Muscle of arm (tissue), 12 donors: Measurements from ENCODE around the gene ZNF618. TPM values are rescaled to one million over a fixed set of nuclear protein-coding genes. Genes with fewer than 3 reads are reported as not detected.

Experiments used
- DNase-seq: peaks from one replicate; pipeline ENCODE4 v3.0.0-alpha.2; 2013
- polyA plus RNA-seq, 12 donors: library from polyadenylated mRNA; unstranded; fragments of 120-200 nt; gene quantifications; one replicate each; pipeline ENCODE4 v1.2.1, GENCODE V29; 2013; ENCODE audit not compliant: insufficient read length in 12 of 12

ZNF618 gene
- polyA plus RNA-seq, 12 donors = 11.6 to 22.5 (median 14.9) TPM; not detected in 1

DNA sequence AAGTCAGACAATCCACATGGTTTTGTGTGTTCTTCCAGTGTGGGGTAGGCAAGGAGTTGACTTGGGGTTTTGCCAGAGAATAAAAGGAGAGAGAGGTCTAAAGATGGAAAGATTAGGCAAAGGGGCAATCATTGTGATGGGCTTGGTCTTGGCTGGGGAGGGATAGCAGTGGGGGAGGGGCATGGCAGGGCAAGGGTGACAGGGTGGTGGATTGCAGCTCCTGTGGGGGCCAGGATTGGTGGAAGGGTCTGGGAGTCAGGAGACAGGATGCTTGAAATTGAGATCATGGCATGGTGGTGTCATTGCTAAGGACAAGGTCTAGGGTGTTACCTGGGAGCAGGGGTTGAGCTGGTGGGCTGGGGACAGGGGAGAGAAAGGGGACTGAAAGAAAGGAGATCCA lies 57.6 kb downstream of the ZNF618 start:
- no peak for DNase-seq

DNA sequence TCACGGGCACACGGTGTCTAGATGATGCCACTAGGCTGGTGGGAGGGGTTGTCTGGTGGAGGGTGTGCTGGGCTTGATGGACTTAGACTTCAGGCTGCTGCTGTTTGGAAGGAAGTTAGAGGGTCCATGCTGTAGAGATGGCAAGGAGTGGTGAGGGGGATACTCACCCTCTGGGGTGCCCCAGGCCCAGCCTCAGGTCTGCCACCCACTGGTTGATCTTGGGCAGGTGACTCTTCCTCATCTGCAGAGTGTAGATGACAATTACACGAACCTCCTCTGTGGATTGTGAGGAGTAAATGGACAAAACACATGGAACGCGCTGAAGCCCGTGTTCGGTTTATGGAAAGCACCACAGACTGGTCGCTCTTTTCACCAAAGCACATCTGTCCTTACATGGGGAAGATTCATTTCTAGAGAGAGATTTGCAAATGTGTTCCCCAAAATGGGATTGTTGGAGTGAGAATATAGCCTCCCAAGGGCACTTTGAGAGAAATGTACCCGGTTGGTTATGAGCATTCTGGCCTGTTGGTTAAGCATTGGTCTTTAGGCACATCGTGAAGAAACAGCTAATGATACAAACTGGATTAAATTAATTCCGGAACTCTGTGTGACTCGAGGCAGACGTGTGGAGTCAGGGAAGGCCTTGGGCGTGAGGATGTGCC lies 58.2 kb downstream of the ZNF618 start:
- no peak for DNase-seq

DNA sequence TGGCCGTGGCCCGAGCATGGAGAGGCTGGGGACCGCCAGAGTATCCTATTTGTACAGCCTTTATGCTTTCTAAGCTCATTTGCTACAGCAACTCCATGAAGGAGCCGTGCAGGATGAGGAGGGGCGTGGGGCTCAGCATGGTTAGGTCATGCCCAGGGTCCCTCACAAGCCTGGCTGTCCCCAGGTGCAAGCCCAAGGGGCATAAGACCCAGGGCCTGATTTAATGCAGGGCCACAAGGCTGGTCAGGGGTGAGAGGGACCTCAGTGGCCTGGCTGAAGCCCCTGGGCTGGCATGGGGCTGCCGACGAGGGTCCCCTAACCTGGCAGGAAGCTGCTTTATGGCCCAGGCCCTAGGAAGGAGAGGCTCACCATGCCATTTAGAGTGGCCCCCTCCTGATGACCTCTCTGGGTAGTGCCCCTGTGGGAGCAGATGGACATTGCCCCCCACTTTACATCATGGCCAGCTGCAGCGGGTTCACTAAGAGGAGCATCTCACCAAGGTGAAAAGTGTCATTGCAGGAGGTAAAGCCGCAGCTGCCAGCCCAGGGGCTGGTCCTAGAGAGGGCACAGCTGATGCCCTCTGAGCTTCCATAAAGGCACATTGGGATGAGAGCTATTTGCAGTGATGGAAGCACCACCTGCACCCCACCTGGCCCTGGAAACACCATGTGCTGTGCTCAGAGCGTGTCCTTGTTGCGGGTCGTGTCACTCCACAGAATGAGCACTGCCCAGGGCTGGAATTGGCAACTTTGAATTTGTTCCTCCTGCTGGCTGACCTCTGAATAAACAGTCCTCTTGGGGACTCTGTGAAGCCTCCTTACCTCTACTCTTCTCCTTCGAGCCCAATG lies 58.9 kb downstream of the ZNF618 start:
- no peak for DNase-seq

DNA sequence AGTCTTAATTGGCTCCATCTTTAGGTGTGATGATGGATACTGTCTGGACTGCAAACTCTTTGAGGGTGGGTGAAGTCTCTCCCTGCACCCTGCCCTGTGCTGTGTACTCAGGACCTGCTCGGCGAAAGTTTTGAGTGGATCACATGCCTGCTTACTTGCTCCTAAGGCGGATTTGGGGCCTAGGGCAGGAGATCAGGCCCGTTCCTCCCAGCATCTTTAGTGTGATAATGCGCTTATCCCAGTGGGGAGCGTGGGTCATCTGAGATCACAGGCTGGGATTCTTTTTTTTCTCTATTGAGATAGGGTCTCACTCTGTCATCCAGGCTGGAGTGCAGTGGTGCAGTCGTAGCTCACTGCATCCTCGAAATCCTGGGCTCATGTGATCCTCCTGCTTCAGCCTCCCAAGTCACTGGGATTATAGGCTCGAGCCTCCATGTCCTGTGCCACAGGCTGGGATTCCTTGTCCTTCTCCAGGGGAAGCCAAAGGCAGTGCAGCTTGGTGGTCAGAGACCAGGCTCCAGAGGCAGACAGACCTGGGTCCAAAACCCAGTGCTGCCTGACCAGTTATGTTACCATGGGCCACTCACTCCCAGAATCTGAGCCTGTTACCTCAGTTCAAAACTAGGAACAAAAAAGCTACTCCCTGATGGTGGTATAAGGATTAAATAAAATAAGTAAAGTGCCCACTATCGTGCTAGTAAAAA lies 59.7 kb downstream of the ZNF618 start:
- no peak for DNase-seq

DNA sequence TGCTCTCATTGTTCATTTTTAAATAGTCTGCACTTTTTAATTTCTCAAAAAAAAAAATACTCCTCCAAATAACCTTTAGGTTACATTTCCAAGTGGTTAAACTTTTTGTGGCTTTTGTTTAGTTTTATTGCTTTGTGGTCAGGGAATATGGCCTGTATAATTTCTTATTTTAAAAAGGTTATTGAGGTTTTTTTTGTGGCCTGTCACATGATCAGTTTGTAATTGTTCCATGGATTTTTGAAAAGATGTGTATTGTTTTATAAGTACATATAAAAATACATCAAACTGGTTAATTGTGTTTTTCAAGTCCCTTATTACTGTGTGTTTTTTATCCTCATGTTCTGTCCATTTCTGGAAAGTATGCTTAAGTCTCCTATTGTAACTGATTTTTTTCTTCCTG lies 64.0 kb downstream of the ZNF618 start:
- no peak for DNase-seq

DNA sequence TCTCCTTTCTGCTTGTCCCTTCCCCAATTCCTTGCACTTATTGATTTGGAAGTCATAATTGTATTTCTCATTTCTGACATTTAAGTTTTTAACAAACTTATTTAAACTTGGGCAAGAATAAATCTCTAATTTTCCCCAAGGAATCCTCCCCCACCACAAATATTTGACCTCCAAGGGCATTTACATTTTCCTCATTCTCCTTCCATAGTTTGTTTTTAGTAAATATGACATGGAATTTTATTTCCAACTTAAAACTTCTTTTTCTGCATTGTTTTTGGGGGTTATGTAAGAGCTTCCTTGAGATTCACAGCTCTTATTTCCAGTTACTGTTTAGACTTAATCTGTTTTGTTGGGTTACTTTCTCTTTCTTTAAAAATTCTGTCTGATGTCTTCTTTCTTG lies 64.9 kb downstream of the ZNF618 start:
- DNase-seq = no peak

DNA sequence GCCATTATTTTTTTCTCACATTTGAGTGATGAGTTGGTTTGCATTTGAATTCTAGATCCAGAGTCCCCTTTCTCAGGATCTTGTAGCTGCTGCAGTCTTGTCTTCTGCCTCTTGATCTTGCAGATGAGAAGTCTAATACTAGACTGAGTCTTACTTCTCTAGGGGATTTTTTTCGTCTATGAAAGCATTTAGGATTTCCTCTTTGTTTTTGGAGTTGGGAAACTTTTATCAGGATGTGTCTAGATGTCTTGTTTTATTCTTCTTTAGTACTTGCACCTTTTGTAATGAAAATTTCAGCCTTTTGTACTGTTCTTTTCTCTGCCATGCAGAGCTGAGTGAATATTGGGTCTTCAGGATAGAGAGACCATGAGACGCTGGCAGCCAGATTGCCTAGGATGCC lies 65.4 kb downstream of the ZNF618 start:
- no peak for DNase-seq

DNA sequence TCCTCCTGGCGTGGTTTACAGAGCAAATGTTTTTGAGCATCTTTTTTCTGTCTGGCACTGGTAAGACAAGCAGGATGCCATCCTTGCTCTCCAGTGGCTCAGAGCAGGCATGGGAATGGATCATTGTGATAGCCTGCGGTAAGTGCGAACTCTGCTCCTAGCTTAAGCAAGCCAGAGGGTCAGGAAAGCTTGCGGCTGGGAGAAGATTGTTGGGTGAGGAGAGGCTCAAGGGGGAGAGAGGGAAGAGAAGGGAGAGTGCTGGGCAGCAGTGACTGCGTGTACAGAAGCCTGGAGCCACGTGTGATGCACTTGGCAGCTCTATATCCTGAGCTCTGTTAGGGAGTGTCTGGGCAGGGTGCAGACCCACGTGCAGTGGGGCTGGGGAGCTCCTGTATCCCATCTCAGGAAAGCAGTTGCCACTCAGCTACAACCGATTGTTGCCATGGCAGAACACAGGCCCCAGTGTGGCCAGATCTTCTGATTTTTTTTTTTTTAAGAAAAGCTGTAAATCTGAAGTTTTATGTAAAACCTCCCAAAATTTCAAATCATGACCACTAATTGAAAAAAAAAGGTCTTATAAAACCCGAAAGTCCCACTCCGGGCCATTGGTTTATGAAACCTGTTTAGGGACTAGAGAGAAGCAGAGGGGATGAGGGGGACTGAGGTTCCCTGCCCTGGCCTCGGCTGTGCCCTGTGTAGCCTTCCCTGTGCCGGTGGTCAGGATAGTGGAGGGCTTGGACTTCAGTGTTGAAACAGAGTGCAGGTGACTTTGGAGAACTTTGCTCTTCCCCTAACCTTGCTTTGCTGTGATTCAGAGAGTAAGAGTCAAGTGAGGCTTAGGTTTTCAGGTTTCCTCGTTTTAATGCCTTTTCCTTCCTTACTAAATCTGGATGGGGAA lies 67.3 kb downstream of the ZNF618 start:
- no peak for DNase-seq

DNA sequence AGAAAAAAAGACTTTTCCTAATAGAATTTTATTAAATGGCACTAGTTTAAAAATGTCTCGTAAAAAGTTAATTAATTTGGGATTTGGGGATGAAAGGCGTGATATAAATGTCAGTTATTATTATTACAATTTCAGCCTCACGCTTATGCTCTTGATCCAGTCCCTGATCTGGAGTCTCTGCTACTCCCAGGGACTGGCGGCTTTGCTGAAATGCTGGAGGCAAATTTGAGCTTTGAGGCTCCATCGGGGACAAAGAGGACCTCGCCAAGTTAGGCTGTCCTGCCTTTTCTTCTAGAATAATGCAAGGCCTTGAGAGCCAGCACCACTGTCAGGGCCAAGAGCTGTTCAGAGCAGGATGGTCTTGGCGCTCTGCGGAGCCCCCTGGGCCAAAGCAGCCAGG lies 69.7 kb downstream of the ZNF618 start:
- no peak for DNase-seq

DNA sequence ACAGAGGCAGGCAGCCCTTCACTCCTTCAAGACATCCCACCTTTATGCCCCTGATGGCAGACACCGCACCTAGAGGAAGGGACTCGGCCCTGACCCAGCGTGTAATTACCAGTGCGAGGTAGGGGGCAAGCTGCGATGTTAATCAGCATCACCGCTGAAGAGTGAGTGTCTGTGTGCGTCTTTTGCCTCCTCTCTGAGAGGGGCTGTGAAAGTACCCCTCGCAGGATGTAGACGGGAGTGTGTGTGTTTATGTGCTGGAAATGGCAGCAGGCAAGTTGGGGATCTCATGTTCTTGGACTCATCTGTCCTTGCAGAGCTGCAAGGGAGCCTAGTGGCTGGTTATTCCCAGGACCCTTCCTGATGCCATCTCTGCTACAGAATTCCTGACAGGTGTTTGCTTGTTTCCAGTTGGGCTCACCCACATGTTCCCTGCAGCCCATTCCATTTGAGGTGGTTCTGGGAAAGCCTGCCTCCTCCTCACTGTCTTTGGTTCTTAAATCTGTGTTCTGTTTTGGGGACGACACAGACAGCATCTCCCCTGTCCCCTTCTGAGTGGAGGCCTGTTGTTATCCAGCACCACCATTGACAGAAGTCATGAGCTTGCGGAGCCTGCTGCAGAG lies 70.5 kb downstream of the ZNF618 start:
- DNase-seq = no peak

DNA sequence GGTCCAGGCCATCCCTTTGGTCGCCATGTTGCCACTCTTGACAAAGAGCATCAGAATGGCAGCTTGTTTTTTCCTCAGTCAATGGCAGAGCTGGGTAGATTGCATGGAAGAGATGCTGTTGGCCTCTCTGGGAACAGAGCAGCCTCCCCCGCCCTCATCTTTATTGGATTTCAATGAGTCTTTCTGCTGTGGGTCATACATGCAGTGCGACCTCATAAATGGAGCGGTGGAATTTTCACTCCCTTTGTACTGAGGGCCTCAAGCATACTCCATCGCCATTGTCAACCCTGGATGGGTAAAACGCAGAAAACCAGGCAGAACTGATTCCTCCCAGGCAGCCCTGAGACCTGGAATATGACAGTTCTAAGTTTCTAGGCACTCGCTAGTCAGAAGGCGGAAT lies 71.8 kb downstream of the ZNF618 start:
- no peak for DNase-seq

DNA sequence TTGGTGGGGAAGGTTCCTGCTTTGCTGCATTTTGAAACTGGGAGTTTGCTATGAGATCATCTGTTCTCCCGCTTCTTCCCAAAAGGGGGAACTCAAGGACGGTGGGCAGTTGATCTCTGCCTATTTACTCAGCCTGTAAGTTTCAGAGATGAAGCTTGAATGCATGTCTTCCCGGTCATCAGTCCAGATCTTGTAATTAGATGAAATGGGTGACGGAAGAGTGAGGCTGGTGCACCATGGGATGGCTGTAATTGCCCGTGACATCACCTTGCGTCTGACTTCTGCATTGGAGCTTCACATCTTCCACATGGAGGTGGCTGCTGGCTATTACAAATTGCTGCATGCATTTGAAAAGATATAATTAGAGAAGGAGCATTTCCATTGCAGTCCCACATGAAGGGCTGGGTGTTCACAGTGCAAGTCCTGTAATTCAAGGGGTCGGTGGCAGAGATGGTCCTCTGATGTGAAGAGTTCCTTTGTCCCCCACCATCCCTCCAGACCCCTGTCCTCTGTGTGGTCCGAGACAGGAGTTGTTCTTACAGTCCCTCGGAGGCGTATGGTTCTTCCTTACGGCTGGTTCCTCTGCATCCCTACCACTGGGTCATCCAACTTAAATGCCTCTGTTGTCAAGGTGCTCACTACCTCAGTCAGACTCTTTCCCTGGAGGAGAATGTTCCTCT lies 72.9 kb downstream of the ZNF618 start:
- no peak for DNase-seq

DNA sequence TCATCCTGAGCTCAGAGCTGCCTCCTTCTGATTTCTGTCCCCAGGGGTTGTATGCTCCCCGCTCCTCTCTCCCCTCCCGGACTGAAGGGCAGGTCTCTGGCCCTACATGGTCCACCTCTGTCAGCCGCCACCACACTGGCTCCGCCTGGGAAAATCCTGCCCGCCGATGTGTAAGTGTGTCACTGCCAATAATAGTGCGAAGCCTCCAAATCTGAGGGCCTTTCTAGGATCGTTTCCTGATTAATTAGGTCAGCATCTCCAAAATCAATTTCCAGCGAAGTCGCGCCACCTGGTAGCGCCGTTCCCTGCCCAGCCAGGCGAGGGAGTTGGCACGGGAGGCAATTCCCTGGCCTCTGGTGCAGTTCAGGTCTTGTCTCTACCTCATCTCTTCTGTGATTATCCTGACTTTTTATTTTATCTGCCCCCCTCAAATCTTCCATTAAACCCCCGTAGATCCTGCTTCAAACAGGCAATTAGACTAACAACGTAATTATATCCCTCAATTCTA lies 73.5 kb downstream of the ZNF618 start:
- DNase-seq = no peak

DNA sequence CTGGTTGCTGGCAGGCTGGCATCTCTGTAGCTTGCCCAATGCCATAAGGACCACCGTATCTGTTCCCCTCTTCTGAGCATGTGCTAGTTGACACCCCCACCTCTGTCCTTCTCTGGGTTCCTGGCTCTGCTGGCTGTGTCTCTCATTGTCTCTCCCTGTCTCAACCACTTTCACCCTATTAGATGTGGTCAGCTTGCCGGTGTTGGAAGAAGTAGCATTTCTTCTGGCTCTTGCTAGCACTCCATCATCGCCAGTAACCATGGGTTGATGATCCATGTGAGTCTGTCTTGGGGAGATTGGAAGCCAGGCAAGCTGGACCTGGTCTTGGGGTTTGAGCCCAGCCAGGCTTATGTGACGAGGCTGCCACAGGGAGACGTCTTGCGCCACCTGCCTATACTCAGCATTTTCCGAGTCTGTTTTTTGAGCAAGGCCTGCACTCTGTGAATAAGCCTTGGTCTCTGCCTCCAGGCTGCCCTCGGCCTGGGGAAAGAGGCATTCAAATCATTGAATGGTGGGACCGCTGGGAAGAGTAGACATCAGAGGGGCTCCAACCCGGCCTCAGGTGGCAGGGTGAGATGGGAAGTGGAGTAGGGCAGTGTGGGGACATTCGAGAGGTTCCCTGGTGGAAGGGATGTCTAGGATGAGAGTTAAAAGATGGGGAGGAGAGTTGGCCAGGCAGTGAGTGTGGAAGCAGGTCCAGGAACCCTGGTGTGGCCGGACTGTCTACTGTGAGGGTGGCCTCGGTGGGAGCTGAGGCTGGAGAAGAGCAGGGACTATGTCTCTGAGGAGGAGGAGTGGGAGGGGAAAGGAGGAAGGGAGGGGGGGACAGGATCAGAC lies 74.3 kb downstream of the ZNF618 start:
- DNase-seq = no peak

DNA sequence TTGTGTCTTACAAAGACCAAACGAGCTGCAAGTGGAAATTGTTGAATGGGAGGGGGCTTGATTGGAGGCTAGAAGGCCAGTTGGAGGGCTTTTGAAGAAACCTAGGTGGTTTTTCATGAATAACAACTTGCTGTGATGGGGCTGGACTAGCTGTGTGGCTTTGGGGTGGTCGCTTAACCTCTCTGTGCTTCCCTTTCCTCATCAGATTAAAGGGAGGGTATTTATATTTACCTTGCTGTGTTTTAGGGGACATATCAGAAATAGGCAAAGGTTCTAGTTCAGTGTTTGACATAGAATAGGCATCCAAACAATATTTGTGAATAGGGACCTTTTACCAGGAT lies 74.9 kb downstream of the ZNF618 start:
- no peak for DNase-seq

DNA sequence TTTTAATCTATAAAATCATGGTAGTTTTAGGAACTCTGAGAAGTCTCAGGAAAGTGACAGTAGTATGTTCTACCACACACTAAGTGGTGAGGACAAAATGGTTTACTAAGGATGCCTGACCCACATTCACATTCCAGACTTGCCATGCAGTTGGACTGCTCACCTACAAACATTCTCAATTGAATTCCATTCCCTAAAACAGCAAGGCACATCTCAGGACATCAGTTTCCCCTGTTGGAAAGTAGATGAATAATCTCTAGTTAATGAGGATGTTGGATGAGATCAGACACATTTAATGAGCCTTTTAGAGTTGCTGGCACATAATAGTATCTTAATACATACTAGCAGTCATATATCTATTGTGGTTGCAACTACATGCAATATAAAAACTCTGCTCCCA lies 76.6 kb downstream of the ZNF618 start:
- DNase-seq = no peak

DNA sequence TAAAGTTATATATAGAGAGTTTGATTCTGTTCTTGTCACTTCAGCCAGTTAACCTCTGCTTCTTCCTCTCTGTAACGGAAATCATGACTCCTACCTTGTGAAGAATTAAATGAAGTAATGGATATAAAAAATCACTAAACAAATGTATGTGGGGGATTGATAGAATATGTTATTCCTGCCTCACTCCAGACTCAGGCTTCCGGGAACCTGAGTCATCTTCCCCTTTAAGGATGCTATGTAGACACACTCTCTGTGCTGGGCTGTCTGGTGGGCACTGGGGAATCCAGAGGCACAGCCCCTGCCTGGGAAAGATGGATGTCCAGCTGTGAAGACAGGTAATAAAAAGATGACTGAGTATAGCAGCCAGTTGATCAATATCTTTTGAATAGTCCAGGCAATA lies 77.4 kb downstream of the ZNF618 start:
- no peak for DNase-seq

DNA sequence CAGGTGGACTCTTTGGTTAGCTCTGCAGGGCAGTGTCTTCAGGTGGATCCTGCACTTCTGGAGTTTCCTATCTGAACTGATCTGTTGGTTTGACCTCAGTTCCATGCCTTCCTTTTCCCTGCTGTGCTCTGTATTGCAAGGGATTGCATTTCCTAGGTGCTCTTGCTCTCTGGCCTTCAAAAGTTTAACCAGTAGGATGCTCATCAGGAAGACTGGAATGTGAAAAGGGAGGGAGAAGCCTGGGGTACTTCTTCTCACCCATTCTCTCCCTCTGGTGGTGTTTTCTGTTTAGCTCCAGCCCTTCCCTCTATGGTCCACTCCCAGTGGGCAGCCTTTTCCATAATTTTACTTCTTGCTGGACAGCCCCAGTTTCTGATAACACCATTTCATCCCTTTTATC lies 78.5 kb downstream of the ZNF618 start:
- DNase-seq = no peak

DNA sequence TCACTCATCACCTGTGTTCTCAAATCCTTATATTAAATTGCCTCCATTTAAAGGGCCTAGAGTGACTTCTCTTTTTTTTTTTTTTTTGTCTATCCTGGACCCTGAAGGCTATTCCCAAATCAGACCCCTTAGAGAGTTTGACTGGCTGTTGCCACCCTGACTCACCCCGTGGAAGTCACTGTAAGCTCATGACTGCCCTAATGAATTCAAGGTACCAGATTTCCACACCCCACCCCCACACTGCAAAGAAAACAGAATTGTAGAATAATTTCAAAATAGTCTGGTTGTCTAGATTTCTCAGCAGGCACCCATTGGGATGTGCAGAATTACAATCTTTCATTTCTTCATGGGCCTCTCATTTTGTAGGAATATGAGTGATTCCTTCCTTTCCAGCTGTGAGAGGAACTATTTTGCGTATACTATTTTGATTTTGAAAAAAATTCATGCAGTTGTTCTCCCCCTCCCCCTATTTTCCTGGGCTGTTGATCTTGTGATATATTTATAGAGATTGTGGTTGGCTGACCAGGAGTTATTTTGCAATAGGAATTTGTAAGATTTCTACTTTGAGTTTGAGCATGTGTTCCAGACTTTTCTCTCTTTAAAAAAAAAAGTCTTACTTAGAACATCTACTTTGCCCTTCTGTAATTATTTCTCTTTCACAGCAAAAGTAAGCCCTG lies 79.1 kb downstream of the ZNF618 start:
- no peak for DNase-seq
